Gastroesophageal sphincter (tissue), 4 donors: ENCODE data around the gene ATP2B2. TPM values are rescaled to one million over a fixed set of nuclear protein-coding genes. Genes with fewer than 3 reads are reported as not detected.

ENCODE experiments used
- ATAC-seq: fragments of 150-250 bp; one replicate; pipeline ENCODE4 v1.9.1; 2016; ENCODE audit warnings: mild to moderate bottlenecking, moderate library complexity
- H3K27ac ChIP-seq, 4 donors: fragments of 200-600 bp; sonication (generic) in 3 of 4; 1 replicate in 3 of 4; 2 replicates in 1 of 4; pipeline ENCODE4 v1.5.1; 2016 to 2019
- H3K27me3 ChIP-seq: fragments of 200-600 bp; sonication (generic); one replicate; pipeline ENCODE4 v1.5.1; 2019
- H3K36me3 ChIP-seq, 2 donors: fragments of 200-600 bp; sonication (generic); one replicate each; pipeline ENCODE4 v1.5.1; 2019; ENCODE audit warnings: control low read depth in 1 of 2
- H3K4me1 ChIP-seq, 3 donors: fragments of 200-600 bp; sonication (generic); 1 replicate in 2 of 3; 2 replicates in 1 of 3; pipeline ENCODE4 v1.5.1; 2016 to 2019; ENCODE audit warnings: control low read depth in 2 of 3
- H3K4me3 ChIP-seq, 2 donors: fragments of 200-600 bp; sonication (generic); one replicate each; pipeline ENCODE4 v1.5.1; 2019; ENCODE audit warnings: mild to moderate bottlenecking in 1 of 2, moderate library complexity in 1 of 2
- H3K9me3 ChIP-seq, 3 donors: fragments of 200-600 bp; sonication (generic); one replicate each; pipeline ENCODE4 v1.5.1; 2017 to 2019; ENCODE audit warnings: control low read depth in 2 of 3
- EP300 ChIP-seq: sonication (generic); formaldehyde crosslinking; IDR thresholded peaks from one replicate; pipeline ENCODE4 v1.6.1; 2017; ENCODE audit warnings: antibody characterized with exemption, mild to moderate bottlenecking
- POLR2A ChIP-seq, 2 donors: fragments of 450-650 bp; IDR thresholded peaks; one replicate each; pipeline ENCODE4 v1.6.1; 2017; ENCODE audit warnings: antibody characterized with exemption in 2 of 2, mild to moderate bottlenecking in 2 of 2, moderate library complexity in 1 of 2
- POLR2AphosphoS5 ChIP-seq: sonication (generic); formaldehyde crosslinking; IDR thresholded peaks from one replicate; pipeline ENCODE4 v1.6.1; 2017; ENCODE audit warnings: antibody characterized with exemption
- WGBS, 2 donors: methylation state at CpG; one replicate each; pipeline ENCODE4 v1.1.5; 2018; ENCODE audit warnings: low coverage in 1 of 2; 5-methylcytosine and 5-hydroxymethylcytosine counted together
- total RNA-seq, 4 donors: library from RNA; depleted of rRNA; stranded (reverse); fragments of >200 nt; gene quantifications; one replicate each; pipeline ENCODE4 v1.1.0, GENCODE V29; 2016
- TF ChIP-seq, protein P1 (sequence below), 4 experiments: fragments of 200-600 bp in 2 of 4; fragments of 450-650 bp in 2 of 4; sonication (generic) in 1 of 4; IDR thresholded peaks; one replicate each; pipeline ENCODE4 v1.5.1; 2017 to 2019; ENCODE audit warnings: antibody characterized with exemption in 4 of 4, mild to moderate bottlenecking in 2 of 4, moderate library complexity in 2 of 4

ATP2B2 gene
- total RNA-seq, 4 donors from 2014 or later: 0.13 to 0.30 (median 0.27) TPM; not detected in 1

DNA sequence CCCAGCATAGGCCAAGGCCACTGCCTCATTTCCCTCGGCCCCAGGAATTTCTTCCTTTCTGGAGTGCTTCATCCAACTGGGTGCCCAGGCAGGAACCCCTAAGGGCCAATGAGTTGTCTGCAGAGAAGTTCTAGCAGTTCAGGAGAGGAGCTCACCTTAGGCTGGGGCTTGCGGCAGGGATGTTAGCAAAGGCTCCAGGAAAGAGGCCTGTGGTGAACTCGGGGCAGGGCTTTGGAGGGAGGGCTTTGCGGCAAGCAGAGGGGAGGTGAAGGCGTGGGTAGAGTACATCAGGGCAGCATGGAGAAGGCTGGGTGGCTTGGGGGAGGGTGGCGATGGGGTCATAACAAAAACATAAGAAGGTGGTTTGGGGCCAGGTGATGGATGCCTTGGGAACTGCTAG, 213.7 kb downstream of the ATP2B2 start:
- H3K4me1 ChIP-seq: no peaks in the 10 kb centered on the region
- no peak for ATAC-seq
- H3K36me3 ChIP-seq: peaks cover 0 to 70% of the 10 kb centered on the region in 2 donors
- no peak for TF ChIP-seq POLR2AphosphoS5
- no peak for TF ChIP-seq POLR2A (IDR thresholded peaks at IDR 0.05)
- TF ChIP-seq, protein P1, sequence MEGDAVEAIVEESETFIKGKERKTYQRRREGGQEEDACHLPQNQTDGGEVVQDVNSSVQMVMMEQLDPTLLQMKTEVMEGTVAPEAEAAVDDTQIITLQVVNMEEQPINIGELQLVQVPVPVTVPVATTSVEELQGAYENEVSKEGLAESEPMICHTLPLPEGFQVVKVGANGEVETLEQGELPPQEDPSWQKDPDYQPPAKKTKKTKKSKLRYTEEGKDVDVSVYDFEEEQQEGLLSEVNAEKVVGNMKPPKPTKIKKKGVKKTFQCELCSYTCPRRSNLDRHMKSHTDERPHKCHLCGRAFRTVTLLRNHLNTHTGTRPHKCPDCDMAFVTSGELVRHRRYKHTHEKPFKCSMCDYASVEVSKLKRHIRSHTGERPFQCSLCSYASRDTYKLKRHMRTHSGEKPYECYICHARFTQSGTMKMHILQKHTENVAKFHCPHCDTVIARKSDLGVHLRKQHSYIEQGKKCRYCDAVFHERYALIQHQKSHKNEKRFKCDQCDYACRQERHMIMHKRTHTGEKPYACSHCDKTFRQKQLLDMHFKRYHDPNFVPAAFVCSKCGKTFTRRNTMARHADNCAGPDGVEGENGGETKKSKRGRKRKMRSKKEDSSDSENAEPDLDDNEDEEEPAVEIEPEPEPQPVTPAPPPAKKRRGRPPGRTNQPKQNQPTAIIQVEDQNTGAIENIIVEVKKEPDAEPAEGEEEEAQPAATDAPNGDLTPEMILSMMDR (IDR thresholded peaks at IDR 0.05): no peak
- no peak for TF ChIP-seq EP300
- WGBS, 2 donors: 90 to 100% methylated on average over 1 to 5 of the region's 6 CpGs
- H3K27ac ChIP-seq: no peak overlapping the region
- no peak overlapping the region for H3K4me3 ChIP-seq
- no peaks in the 10 kb centered on the region for H3K9me3 ChIP-seq
- no peaks in the 10 kb centered on the region for H3K27me3 ChIP-seq

DNA sequence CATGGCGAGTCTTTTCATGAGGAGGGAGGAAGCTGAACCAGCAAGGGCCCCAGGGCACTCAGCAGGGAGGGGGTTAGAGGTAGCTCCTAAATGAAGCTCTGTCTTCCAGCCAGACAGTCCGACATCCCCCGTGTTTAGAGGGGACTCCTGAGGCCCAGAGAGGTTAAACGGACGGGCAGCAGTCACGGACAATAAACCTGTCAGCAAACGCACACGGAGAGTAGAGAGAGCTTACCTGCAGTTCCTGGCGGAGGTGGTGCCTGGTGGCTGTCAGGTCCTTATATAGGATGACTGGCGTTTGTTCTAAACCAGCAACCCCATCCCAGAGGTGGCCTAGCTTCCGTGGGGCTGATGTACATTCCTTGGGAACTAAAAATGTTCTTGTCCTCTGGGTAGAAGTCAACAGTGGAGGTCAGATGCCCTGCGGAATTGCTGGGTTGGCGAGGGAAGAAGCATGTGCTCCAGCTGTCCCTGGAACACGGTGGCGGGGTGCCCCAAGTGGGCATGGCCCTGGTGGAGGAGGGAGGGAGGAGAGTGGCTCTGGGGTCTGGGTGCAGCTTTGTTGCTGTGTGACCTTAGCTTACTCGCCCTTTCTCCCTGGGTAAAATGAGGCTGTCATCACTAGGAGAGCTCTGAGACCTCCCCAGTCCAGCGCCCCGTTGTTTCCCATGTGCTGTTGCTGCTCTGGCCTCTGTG, 214.8 kb downstream of the ATP2B2 start:
- Histone ChIP-seq H3K4me3 (no peak overlapping the region), H3K27me3 (no peaks in the 10 kb centered on the region), H3K36me3 (peaks cover 0 to 70% of the 10 kb centered on the region in 2 donors), H3K27ac (no peak overlapping the region), H3K4me1 (no peaks in the 10 kb centered on the region), H3K9me3 (no peaks in the 10 kb centered on the region)
- ATAC-seq: no peak
- WGBS, 2 donors: 76 to 77% methylated on average over 7 to 10 of the region's 18 CpGs
- TF ChIP-seq EP300 (no peak), POLR2AphosphoS5 (no peak), POLR2A (IDR thresholded peaks at IDR 0.05) (no peak)
- TF ChIP-seq, protein P1 (IDR thresholded peaks at IDR 0.05): no peak

DNA sequence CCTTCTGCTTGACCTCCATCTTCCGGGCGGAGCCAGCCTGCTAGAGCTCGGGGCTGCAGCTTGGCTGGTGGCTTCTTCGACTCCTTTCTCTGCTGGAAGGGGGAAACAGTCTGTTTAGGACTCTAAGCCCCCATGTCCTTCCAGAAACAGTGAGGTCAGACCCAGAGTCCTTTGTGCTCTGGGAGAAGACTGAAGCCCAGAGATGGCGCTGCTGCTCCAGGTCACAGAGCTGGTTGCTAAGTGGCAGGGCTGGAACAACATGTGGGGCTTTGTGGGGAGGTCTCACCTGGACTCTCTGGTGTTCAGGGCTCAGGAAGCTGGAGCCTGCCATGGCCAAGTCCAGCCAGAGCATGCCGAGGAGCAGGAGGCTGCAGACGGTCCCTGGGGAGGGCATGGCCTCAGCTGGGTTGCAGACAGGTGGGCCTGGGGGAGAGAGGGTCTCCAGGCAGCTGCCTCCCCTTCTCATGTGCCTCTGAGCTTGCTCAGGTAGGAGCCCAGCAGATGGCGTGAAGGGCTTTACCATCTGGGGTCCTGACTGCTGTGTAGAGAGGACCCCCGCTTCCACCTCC, 215.5 kb downstream of the ATP2B2 start:
- ATAC-seq: no peak
- 69 to 100% methylated on average over 1 to 2 of the region's 9 CpGs for WGBS, 2 donors
- TF ChIP-seq POLR2A (IDR thresholded peaks at IDR 0.05) (no peak), EP300 (no peak), POLR2AphosphoS5 (no peak)
- TF ChIP-seq, protein P1 (IDR thresholded peaks at IDR 0.05): no peak
- Histone ChIP-seq H3K4me1 (no peaks in the 10 kb centered on the region), H3K4me3 (no peak overlapping the region), H3K27me3 (no peaks in the 10 kb centered on the region), H3K27ac (no peak overlapping the region), H3K9me3 (no peaks in the 10 kb centered on the region), H3K36me3 (peaks cover 0 to 69% of the 10 kb centered on the region in 2 donors)

DNA sequence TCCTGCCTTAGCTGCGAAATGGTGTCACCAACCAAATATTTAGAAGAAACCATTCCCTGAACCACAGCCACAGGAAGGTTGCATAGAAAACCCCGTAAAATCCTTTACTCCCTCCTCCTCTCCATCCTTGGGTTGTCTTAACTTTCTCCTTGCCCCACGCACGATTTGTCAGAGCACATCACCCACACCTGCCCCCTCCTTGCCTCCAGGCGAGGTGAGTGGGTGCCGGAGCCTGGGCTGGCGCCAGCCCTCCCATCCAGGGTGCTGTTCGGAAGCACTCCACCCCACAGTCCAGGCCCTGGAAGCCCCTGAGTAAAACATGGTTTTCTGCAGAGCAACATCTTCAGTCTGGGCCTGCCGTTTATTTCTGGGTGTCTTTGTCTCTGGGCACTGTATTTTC, 216.3 kb downstream of the ATP2B2 start:
- Histone ChIP-seq H3K9me3 (no peaks in the 10 kb centered on the region), H3K4me3 (no peak overlapping the region), H3K27me3 (no peaks in the 10 kb centered on the region), H3K4me1 (no peaks in the 10 kb centered on the region), H3K36me3 (peaks cover 0 to 66% of the 10 kb centered on the region in 2 donors), H3K27ac (no peak overlapping the region)
- no peak for ATAC-seq
- 75 to 91% methylated on average over 6 to 8 of the region's 9 CpGs for WGBS, 2 donors
- TF ChIP-seq POLR2AphosphoS5 (no peak), EP300 (no peak), POLR2A (IDR thresholded peaks at IDR 0.05) (no peak)
- TF ChIP-seq, protein P1 (IDR thresholded peaks at IDR 0.05): no peak

DNA sequence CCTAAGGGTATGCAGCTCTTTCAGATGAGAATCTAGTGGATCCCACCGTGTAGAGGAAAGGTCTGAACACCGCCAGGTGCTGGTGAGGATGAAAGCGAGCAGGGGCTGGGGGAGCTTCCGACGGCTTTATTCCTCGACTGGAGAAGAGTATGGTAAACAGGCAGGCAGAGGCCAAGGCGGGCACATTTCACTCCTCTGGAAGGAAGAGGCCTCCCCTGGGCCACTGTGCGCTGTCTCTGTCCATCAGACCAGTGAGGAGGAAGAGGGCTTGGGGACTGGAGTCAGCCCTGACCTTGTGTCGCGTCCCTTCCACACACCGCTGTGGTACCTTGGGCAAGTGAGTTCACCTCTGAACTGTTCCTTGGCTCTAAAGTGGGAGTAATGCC, 216.8 kb downstream of the ATP2B2 start:
- H3K4me1 ChIP-seq: no peaks in the 10 kb centered on the region
- no peak overlapping the region for H3K27ac ChIP-seq
- no peak overlapping the region for H3K4me3 ChIP-seq
- H3K27me3 ChIP-seq: no peaks in the 10 kb centered on the region
- WGBS, 2 donors: 100% methylated on average over 1 of the region's 11 CpGs; no CpG with 5 or more reads in 1 of the 2 donors
- H3K36me3 ChIP-seq: peaks cover 0 to 66% of the 10 kb centered on the region in 2 donors
- TF ChIP-seq POLR2AphosphoS5 (no peak), EP300 (no peak), POLR2A (IDR thresholded peaks at IDR 0.05) (no peak)
- TF ChIP-seq, protein P1 (IDR thresholded peaks at IDR 0.05): no peak
- ATAC-seq: no peak
- H3K9me3 ChIP-seq: no peaks in the 10 kb centered on the region
